ENCODE results near the gene TCFL5.
"Not testable (repeated sequence)": the region's sequence is repeated elsewhere in the genome, so short reads cannot be mapped to it uniquely, and the experiment has no call there.

Gene TCFL5

DNA sequence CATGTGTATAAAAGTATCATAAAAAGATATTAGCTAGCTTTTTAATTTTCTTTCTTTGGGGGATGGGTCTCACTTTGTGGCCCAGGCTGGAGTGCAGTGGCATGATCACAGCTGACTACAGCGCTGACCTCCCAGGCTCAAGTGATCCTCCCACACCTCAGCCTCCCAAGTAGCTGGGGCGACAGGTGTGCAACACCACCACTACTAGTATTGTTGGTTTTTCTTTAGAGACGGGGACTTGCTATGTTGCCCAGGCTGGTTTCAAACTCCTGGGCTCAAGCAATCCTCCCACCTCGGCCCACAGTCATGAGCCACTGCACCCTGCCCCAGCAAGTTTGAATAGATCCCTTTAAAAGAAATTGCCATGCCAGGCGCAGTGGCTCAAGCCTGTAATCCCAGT, 6.5 kb downstream of the TCFL5 start:
- DNase-seq (ENCODE audit: low read depth in 1 of 2, low spot score in 1 of 2) = no peak

DNA sequence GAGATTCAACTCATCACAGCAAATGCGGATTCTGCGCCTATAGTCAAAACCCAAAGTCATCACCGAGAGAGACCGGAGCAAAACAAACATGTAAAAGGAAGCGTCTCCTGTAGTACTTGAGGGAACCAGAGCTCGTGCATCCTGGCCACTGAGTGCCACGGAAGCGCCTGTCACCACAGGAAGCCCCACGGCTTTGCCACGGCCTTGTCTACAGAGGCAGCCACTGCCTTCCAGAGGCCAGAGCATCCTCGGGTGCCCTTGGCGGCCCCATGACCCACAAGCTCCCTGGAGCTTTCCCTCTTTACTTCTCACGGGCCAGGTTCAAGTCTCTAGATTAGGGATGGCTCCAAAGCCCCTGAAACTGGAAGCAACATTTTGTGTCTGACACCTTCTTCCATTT, 7.5 kb downstream of the TCFL5 start:
- no peak for DNase-seq (ENCODE audit: low read depth in 1 of 2, low spot score in 1 of 2)

DNA sequence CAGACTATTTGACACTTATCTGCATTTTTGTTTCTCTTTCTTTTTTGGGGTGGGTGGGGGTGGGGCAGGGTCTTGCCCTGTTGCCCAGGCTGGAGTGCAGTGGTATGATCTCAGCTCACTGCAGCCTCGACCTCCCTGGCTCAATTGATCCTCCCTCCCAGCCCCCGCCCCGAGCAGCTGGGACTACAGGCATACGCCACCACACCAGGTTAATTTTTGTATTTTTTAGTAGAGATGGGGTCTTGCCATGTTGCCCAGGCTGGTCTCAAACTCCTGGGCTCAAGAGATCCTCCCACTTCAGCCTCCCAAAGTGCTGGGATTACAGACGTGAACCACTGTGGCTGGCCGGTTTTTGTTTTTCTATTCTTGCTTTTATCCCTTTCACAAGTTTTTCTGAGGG, 8.3 kb downstream of the TCFL5 start:
- DNase-seq (ENCODE audit: low read depth in 1 of 2, low spot score in 1 of 2) = not testable (repeated sequence)

DNA sequence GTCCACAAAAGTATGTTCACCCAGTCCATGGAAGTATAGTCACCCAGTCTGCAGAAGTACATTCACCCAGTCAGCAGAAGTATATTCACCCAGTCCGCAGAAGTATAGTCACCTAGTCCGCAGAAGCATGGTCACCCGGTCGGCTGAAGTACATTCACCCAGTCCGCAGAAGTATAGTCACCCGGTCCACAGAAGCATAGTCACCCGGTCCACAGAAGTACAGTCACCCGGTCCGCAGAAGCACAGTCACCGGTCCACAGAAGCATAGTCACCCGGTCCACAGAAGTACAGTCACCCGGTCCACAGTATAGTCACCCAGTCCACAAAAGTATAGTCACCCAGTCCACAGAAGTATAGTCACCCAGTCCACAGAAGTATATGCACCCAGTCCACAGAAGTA, 8.8 kb downstream of the TCFL5 start:
- DNase-seq (ENCODE audit: low read depth in 1 of 2, low spot score in 1 of 2) = no peak

DNA sequence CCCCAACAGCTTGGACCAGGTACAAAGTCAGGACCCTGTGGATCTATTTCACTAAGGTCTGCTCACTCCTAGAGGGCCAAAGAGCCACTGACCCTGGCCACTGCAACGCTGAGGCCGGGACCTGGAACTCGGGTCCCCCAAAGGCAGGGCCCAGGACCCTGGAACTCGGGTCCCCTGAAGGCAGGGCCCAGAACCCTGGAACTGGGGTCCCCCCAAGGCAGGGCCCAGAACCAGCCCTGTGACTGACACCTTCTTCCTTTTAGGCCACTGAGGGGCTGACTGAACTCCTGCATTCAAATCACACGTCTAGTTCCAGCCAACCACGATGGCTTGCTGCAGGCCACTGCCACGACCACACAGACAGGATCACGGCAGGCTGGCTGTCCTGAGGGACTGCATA, 9.4 kb downstream of the TCFL5 start:
- DNase-seq (ENCODE audit: low read depth in 1 of 2, low spot score in 1 of 2) = no peak

DNA sequence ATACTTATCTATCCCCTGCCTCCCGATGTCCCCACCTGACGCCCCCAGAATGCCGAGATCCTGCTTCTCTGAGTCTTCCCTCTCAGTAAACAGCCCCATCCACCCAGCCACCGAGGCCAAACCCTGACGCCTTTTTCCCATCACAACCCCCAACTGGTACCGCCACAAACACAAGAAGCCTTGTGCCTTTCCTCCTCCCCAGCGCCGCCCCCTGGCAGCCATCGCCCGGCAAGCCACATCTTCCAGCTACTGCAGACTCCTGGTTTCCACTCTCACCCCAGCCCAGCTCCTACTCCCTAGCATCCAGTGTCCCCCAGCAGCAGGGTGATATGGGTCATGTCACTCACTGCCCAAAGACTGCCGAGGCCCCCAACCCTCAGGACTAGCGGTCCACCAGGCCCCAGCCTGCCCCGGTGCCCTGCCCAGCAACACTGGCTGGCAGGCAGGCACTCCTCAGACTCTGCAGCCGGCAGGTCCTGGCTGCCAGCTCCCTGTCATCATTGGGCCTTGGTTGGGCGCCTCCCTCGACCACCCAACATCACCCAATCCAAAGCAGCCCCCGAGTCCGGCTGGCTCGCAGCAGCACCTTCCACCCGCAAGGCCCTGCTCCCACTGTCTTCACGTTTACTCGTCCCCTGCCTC, 11.2 kb downstream of the TCFL5 start:
- no peak for DNase-seq (ENCODE audit: low read depth in 1 of 2, low spot score in 1 of 2)

DNA sequence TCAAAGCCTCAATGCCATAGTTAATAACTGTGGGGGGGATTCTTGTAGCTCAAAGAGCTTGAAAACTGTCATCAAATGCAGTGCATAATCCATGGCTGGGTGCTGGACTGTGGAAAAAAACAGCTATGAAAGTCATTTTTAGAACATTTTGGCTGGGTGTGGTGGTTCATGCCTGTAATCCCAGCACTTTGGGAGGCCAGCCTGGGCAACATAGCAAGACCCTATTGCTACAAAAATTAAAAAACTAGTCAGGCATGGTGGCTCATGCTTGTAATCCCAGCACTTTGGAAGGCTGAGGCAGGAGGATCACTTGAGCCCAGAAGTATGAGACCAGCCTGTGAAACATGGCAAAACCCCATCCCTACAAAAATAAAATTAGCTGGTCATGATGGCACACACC, 12.2 kb downstream of the TCFL5 start:
- DNase-seq (ENCODE audit: low read depth in 1 of 2, low spot score in 1 of 2) = no peak

DNA sequence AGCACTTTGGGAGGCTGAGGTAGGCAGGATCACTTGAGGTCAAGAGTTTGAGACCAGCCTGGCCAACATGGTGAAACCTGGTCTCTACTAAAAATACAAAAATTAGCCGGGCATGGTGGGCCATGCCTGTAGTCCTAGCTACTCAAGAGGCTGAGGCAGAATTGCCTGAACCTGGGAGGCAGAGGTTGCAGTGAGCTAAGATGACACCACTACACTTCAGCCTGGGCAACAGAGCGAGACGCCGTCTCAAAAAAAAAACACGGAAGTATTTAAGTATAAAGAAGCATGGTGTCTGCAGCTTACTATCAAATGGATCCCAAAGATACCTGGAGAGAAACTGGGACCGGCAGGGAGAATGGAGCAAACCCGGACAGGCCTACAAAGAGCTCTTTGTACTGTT, 12.7 kb downstream of the TCFL5 start:
- not testable (repeated sequence) for DNase-seq (ENCODE audit: low read depth in 1 of 2, low spot score in 1 of 2)

DNA sequence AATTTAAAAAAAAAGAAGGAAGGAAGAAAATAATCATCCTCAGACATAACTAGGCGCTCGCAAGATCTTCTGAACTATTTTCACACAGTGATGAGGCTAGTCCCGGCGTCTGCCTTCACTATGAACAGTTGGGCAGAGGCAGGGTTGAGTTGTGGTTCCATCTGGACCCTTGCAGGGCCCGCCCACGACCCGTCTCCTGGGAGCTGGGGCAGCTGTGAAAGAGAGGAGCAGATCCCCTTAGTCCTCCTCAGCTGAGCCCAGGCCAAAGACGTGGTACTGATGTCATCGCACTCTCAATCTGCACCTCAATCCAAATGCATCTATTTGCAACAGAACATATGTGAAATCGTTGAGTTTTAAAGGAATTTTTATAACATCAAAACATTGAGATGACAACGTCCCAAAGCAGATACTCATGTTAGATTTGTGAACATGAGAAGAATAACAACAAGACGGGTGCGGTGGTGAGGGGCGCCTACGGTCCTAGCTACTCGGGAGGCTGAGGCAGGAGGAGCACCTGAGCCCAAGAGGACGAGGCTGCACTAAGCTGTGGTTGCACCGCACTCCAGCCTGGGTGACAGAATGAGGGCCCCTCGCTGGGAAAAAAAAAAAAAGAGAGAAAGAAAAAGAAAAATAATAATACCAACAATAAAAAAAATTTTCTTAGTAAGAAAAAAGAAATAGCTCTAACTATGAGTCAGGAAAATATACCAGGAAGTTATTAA, 15.3 kb downstream of the TCFL5 start:
- DNase-seq (ENCODE audit: low read depth in 1 of 2, low spot score in 1 of 2) = no peak

DNA sequence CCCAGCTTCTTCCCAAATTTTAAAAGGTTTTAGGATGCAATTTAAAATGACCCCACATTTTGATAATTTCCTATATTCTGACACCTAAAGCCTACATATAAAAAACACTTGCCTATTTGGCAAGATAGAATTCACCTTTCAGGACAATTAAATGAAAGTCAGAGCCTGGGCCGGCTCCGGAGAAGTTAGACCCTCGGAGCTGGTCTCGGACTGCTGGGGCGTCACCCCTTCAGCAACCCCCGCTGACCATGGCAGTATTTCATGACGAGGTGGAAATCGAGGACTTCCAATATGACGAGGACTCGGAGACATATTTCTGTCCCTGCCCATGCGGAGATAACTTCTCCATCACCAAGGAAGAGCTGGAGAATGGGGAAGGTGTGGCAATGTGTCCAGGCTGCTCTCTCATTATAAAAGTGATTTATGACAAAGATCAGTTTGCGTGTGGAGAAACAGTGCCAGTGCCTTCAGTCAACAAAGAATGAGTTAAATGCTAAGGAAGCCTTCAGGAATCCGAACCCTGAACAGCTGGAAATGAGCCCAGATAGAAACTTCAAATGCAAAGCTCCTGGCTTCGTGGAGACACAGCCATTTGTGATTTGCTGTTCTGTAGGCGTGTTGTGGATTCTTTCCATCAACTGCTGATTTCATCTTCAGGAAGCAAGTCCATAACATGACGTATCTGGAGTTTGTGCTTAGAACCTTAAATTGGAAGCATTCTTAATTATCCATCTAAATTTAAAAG, 16.0 kb downstream of the TCFL5 start:
- DNase-seq (ENCODE audit: low read depth in 1 of 2, low spot score in 1 of 2) = no peak

DNA sequence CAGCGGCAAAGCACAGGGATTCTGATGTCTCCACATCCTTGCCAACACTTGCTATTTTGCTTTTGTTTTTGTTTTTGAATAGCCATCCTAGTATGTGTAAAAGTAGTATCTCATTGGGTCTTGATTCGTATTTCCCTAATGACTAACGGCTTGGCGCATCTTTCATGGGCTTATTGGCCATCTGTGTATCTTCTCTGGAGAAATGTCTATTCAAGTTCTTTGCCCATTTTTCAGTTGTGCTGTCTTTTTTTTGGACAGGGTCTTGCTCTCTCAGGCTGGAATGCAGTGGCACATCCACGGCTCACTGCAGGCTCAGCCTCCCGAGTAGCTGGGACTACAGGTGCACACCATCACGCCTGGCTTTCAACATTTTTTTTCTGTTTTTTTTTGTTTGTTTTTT, 17.4 kb downstream of the TCFL5 start:
- DNase-seq (ENCODE audit: low read depth in 1 of 2, low spot score in 1 of 2) = no peak

DNA sequence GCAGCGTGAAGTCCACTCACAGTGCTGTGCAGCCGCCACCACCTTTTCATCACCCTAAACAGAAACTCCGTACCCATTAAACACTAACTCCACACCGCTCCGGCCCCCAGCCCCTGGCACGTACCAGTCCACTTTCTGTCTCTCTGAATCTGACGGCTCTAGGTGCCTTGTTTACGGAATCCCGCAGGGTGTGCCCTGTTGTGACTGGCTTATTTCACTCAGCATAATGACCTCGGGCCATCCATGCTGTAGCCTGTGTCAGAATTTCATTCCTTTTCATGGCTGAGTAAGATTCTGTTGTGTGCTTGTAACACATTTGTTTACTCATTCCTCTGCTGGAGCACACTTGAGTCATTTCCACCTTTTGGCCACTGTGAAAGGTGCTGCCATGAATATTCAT, 18.0 kb downstream of the TCFL5 start:
- no peak for DNase-seq (ENCODE audit: low read depth in 1 of 2, low spot score in 1 of 2)

DNA sequence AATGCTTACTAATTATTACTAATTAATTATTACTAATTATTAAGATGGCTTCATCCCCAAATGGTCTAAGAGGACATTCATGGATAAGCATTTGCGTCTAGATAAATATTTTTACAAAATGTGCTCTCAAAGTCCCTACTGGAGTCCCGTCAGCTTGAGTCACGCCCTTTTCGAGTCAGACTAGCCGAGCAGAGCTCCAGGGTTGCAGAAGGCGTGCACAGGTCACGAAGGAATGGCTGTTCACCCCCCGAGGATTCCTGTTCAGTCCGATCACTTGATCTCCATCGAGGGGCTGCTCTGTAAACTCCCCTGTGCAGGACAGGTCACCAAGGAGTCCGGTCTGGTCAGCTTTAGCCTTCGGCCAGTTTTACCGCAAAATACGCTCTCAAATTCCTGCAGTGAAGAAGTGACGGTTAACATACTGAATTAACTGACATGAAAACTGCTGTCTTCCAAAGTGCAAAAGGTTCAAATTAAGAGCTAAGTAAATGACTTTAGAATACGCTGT, 19.9 kb downstream of the TCFL5 start:
- no peak for DNase-seq (ENCODE audit: low read depth in 1 of 2, low spot score in 1 of 2)

DNA sequence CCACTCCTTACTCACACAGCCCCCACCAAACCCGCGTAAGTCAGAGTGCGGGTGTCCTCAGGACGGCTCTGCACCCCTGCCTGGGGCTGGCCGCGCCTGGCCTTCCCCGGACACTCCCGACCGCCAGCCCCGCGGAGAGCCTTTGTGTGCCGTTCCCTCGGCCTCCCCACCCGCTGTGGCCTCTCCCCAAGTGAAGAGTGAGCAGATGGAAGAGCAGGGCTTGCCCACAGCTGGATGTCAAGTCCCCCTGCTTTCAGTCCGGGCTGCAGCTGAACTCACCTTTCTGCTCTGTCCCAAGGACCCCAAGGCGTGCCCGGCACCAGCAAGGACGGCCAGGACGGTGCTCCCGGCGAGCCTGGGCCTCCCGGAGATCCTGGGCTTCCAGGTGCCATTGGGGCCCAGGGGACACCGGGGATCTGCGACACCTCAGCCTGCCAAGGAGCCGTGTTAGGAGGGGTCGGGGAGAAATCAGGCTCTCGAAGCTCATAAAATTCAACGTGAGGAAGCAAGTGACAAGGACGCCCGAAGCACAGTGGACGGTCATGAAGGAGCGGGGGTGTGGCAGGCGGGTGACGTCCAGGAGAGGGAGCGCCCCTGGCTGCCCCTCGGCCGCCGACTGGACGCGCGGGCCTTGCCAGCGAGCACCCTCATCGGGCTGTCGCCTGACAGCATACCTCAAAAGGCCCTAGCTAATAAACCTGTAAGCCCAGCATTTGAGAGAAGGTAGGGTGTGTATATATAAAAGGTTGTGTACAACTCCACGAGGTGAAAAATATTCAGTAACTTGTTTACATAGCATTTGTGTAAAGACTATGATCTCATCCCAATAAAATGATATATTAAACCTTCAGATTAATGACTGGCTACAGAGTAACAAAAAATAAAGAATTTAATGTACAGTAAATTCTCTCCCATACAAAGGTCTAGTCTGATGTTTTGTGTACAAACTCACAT, 21.1 kb downstream of the TCFL5 start:
- no peak for DNase-seq (ENCODE audit: low read depth in 1 of 2, low spot score in 1 of 2)

DNA sequence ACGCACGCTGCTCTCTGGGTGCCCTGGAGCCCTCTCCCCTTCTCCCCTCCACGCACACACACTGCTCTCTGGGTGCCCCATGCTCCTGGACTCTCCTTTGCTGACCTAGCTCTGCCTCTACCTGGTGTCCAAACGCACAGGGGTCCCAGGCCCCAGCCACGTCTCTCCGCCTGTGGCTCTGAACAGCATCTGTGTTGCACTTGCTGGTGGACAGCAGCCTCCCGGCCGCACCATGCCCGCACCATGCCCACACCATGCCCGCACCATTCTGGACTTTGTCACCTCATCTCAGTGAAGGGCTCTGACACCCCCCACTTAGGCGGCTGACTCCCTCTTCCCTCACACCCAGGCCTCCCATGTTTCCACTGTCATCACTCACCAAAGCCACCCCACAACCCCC, 21.8 kb downstream of the TCFL5 start:
- DNase-seq (ENCODE audit: low read depth in 1 of 2, low spot score in 1 of 2) = no peak

DNA sequence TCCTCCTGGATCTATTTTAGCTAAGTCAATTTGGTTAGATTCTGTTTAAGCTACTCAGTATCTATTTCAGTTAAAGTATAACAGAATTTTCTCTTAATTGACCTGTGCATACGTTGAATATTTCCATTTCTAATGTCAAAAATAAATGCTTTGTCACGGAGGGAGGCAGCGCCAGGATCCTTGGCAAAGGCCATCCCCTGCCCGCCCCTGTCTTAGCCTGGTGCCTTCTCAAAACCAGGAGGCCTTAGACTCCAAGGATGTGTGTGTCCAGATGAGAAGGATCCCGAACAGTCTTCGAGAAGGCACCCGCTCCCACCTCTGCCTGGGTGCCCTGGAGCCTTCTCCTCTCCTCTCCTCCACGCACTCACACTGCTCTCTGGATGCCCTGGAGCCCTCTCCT, 22.4 kb downstream of the TCFL5 start:
- DNase-seq (ENCODE audit: low read depth in 1 of 2, low spot score in 1 of 2) = no peak

DNA sequence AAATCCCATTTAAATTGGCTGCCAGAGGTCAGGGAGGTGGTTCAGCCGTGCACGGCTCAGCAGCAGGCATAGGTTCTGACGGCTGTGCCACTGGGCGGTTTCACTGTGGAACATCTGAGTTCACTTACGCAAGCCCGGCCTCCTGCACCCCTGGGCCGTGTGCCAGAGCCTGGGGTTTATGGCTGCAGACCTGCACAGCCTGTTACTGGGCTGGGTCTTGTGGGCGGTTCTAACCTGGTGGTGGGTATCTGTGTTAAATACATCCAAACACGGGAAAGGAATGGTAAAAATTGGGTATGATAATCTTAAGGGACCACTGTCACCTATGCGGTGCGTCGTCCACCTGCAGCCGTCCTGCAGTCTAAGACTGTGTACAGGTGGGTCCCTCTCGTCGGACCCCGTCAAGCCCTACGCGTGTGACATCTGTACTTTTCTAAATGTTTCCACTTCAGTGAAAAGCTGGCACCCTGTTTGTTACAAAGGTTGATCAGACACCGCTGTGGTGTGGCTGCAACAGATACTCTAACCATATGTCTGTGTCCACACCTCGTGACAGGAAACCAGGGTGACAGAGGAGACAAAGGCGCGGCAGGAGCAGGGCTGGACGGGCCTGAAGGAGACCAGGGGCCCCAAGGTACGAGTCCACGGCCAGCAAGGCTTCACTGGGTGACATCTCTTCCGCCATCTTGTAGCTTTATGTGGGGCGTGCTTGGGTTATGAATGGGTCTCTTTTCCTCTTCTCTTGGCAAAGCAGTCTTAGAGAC, 23.3 kb downstream of the TCFL5 start:
- DNase-seq (ENCODE audit: low read depth in 1 of 2, low spot score in 1 of 2) = no peak

DNA sequence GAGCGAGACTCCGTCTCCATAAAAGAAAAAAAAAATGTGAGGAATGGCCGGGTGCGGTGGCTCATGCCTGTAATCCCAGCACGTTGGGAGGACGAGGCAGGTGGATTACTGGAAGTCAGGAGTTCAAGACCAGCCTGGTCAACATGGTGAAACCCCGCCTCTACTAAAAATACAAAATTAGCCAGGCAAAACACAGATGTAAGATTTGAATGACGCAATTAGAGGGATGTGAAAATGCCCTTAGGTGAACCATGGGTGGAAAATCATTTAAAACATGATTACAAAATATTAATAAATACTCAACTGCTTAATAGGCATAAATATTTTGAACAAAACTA, 23.9 kb downstream of the TCFL5 start:
- DNase-seq (ENCODE audit: low read depth in 1 of 2, low spot score in 1 of 2) = no peak

DNA sequence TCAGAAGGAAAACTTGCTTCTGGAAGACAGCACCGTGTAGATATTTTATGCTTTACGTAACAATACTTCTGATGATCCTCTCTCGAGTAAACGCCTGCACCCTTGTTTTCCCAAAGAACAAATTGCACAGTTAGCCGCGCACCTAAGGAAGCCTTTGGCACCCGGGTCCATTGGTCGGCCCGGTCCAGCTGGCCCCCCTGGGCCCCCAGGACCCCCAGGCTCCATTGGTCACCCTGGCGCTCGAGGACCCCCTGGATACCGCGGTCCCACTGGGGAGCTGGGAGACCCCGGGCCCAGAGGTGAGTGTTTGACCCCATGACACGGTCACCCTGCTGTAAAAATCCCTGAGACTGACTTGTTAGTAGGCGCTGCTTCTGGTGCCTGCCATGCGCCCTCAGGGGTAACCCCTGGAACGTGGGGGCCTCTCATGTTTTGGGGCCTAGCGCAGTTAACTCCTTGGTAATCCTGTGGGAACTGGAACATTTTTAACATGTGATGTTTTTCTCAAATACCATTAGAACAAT, 24.6 kb downstream of the TCFL5 start:
- DNase-seq (ENCODE audit: low read depth in 1 of 2, low spot score in 1 of 2) = no peak
